Measurements from ENCODE around the gene MXRA8.
"Not testable (repeated sequence)": the region's sequence is repeated elsewhere in the genome, so short reads cannot be mapped to it uniquely, and the experiment has no call there.

The MXRA8 gene

GRCh38 chr1:1320666-1321448 is 37.5 kb downstream of the MXRA8 start:
- DNase-seq (ENCODE audit: low spot score) = no peak

GRCh38 chr1:1319646-1319941 is 38.8 kb downstream of the MXRA8 start:
- no peak for DNase-seq (ENCODE audit: low spot score)

- no peak for DNase-seq (ENCODE audit: low spot score)
These were observed 39.3 kb downstream of the MXRA8 start for GRCh38 chr1:1318777-1319645.

GRCh38 chr1:1318131-1318652 is 40.2 kb downstream of the MXRA8 start:
- peak; percentile 81 for DNase-seq (ENCODE audit: low spot score)

GRCh38 chr1:1317420-1317819 is 40.9 kb downstream of the MXRA8 start:
- no peak for DNase-seq (ENCODE audit: low spot score)

- not testable (repeated sequence) for DNase-seq (ENCODE audit: low spot score)
These were observed 42.2 kb downstream of the MXRA8 start for GRCh38 chr1:1316199-1316598.

- DNase-seq (ENCODE audit: low spot score) = no peak
These were observed 42.9 kb downstream of the MXRA8 start for GRCh38 chr1:1315435-1315954.

- no peak for DNase-seq (ENCODE audit: low spot score)
These were observed 43.5 kb downstream of the MXRA8 start for GRCh38 chr1:1314678-1315335.

- no peak for DNase-seq (ENCODE audit: low spot score)
These were observed 44.1 kb downstream of the MXRA8 start for GRCh38 chr1:1314237-1314586.

- no peak for DNase-seq (ENCODE audit: low spot score)
These were observed 44.7 kb downstream of the MXRA8 start for GRCh38 chr1:1313500-1314236.

- DNase-seq (ENCODE audit: low spot score) = no peak
These were observed 45.7 kb downstream of the MXRA8 start for GRCh38 chr1:1312450-1313314.

GRCh38 chr1:1311107-1312104 is 46.9 kb downstream of the MXRA8 start:
- DNase-seq (ENCODE audit: low spot score) = no peak

GRCh38 chr1:1310476-1311053 is 47.8 kb downstream of the MXRA8 start:
- no peak for DNase-seq (ENCODE audit: low spot score)

GRCh38 chr1:1310109-1310385 is 48.3 kb downstream of the MXRA8 start:
- DNase-seq (ENCODE audit: low spot score) = no peak

- no peak for DNase-seq (ENCODE audit: low spot score)
These were observed 48.9 kb downstream of the MXRA8 start for GRCh38 chr1:1309251-1310108.

- no peak for DNase-seq (ENCODE audit: low spot score)
These were observed 49.6 kb downstream of the MXRA8 start for GRCh38 chr1:1308756-1309250.

- DNase-seq (ENCODE audit: low spot score) = peak; percentile 94
These were observed 50.2 kb downstream of the MXRA8 start, which contains the start of the genes ACAP3 and PUSL1 for GRCh38 chr1:1307923-1308755. ACAP3 (minus strand) TSS chr1:1307930; CDS start chr1:1307815, 115 bp downstream. PUSL1 (plus strand) TSS chr1:1308597; CDS start chr1:1308644, 47 bp downstream.
